ENCODE results near the gene TMEM87B.

The TMEM87B gene

GRCh38 chr2:112153179-112153490 is 98.1 kb downstream of the TMEM87B start:
- no peak for FAIRE-seq

- FAIRE-seq = no peak
Measured at GRCh38 chr2:112153501-112153900, 98.4 kb downstream of the TMEM87B start.

GRCh38 chr2:112154246-112155117 is 99.4 kb downstream of the TMEM87B start:
- FAIRE-seq = no peak

GRCh38 chr2:112155331-112156151 is 100.5 kb downstream of the TMEM87B start:
- no peak for FAIRE-seq

GRCh38 chr2:112156152-112156986 is 101.3 kb downstream of the TMEM87B start:
- no peak for FAIRE-seq

GRCh38 chr2:112157472-112157871 is 102.4 kb downstream of the TMEM87B start:
- no peak for FAIRE-seq

- FAIRE-seq = no peak
Measured at GRCh38 chr2:112159454-112159921, 104.4 kb downstream of the TMEM87B start.

GRCh38 chr2:112160283-112161250 is 105.5 kb downstream of the TMEM87B start:
- FAIRE-seq = no peak

- FAIRE-seq = no peak
Measured at GRCh38 chr2:112161431-112162145, 106.5 kb downstream of the TMEM87B start.

GRCh38 chr2:112162341-112162740 is 107.3 kb downstream of the TMEM87B start:
- FAIRE-seq = no peak

- no peak for FAIRE-seq
Measured at GRCh38 chr2:112162956-112163355, 107.9 kb downstream of the TMEM87B start.

- FAIRE-seq = no peak
Measured at GRCh38 chr2:112163541-112163981, 108.5 kb downstream of the TMEM87B start.

GRCh38 chr2:112164876-112165275 is 109.8 kb downstream of the TMEM87B start:
- no peak for FAIRE-seq

GRCh38 chr2:112165296-112165695 is 110.2 kb downstream of the TMEM87B start:
- no peak for FAIRE-seq

- no peak for FAIRE-seq
Measured at GRCh38 chr2:112166806-112167499, 111.9 kb downstream of the TMEM87B start.

GRCh38 chr2:112168422-112169124 is 113.5 kb downstream of the TMEM87B start:
- FAIRE-seq = no peak

All from islet of Langerhans (tissue), 1 donor.